Ramos (cell line): Measurements from ENCODE around the gene RBM17.
"Not testable (repeated sequence)": the region's sequence is repeated elsewhere in the genome, so short reads cannot be mapped to it uniquely, and the experiment has no call there.

Source experiments
- in situ Hi-C: fragments of 300-500 bp; cut with MboI; formaldehyde crosslinking; loops from one replicate; pipeline ENCODE4 v1.14.3; 2022; ENCODE audit warnings: low sequenced_read_pairs; ENCODE audit not compliant: unreplicated experiment

The RBM17 gene

DNA sequence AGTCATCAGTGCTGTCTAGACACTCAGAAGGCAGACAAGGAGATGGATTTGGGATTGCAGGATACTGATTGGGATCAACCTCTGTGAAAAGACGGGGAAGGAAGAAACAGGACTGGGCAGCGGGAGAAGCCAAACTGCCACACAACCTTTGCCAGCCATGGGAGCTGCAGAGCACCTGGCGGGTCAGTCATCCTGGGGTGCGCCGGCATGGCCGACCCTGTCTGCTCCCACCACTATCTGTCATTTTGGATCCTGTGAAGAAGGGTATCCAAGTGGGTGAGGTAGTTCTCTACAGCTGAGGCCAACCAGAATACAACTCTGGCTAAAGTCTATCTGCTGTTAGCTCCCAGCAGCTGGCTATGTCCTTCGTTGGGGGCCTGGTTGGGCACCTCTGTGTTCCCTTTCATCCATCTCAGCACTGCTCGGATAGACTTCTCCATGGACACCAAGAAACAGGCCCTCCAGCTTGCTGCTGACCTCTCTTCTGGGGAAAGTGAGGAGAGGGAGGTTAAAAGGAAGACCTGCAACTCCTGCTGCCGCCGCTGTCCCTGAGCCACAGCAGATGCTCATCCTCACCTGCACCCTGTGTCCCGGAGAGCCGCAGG lies 11.7 kb upstream of the RBM17 start:
- in situ Hi-C loops, result no loop called here

DNA sequence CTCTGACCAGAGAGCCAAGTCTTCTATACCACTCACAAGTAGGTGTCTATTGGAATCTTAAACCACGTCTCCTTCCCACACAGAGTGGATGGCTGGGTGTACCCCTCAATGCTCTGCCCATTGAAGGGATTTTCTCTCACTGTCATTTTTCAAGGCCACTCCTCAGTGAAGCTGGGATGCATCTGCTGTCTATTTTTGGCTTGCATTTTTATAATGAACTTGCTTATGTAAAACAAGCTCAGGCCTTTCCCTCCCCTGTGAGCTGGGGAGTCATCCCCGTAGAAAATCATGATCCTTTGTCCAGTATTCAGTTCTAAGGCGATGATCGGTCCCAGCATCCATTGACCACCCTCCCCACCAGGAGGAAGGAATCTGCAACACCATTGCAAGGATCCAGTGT lies 9.8 kb upstream of the RBM17 start:
- in situ Hi-C loops, result no loop called here

DNA sequence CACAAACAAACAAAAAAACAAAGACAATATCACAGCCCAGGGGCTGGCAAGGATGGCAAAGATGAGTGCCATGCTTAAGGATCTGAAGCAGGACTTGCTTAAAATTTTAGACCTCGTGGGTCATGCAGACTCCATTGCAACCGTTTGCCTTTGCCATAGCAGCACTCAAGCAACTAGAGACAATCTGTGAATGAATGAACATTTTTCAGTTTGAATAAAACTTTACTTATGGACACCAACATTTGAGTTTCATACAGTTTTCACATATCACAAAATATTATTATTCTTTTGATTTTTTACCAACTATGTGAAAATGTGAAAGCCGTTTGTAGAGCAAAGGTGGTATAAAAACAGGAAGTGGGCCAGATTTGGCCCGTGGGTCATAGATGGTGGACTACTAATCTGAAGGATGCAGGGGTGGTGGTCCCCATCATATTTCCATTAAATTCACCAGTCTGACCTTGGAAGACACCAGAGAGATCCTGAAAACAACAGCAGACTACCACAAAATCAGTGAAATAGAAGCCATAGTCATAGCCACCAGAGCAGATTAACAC lies 8.3 kb upstream of the RBM17 start:
- in situ Hi-C loops, result no loop called here

DNA sequence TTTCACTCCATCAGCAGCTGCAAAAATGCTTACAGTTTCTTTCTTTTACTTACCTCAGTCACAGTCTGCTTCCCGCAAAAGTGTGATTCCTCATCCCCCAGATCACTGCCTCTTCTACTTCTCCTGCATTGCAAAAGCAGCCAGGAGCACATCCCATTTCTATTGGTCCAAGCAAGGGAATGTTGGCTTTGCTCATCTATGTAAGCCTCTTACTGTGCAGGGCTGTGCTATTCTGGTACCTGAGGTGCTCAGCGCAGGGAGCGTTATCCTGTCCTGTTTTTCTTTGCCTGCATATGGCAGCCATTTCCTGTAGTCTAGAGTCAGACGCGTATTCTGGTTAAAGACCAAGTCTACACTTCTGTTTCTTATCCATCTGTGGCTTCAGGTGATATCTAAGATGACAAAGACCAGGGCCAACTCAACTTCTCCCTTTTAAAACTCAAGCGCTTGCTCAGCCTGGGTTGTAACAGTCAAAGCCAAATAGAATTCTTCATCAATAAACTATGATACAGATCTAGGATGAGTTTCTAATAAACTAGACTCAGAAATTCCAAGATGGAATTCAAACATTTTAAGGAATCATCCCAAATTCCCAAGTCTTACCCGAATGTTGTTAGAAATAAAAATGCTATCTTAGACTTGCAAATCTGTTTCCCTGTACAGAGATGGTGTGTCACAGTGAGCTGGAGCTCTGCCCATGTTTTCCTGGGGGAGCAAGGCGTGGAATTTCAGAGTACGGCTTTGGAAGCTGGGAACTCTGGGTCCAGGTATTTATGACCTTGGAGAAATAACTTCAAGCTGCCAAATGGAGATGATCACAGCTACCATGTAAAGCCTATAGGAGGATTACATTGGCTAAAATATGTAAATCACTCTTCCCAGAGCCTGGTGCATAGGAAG lies 6.1 kb upstream of the RBM17 start:
- in situ Hi-C loops, result no loop called here

DNA sequence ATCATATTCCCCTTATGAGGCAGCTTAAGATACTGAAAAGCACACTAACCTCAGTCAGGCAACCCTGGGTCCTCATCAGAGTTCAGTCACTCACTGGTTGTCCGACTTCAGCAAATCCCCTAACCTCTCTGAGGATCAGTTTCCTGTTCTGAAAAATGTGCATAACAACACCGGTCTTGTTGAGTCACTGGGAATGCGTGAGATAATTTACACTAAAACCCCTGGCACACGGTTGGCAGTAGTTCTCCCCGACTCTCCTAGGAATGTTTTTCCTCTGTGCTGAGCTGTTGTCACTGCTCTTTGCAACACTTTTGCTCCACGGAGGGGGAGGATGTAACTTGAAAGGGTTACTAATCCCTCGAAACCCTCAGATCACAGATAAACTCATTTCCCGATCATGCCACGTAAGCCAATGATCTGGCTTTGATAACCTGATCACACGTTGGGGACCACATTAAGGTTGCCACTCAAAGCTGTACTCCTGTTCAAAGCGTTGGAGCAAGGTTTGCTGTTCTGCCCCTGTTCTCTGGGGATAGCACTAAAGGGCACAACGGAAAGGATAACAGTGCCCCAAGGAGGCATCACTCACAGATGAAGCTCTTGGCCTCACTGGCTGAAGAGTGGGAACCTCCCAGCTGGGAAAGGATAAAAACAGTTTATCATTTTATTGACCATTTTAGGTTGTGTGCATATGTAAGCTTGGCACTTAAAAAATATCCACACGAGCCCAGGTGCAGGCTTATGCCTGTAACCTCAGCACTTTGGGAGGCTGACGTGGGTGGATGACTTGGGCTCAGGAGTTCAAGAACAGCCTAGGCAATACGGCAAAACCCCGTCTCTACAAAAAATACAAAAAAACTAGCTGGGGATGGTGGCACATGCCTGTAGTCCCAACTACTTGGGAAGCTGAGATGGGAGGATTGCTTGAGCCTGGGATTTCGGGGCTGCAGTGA lies 5.0 kb upstream of the RBM17 start:
- in situ Hi-C loops, result no loop called here

DNA sequence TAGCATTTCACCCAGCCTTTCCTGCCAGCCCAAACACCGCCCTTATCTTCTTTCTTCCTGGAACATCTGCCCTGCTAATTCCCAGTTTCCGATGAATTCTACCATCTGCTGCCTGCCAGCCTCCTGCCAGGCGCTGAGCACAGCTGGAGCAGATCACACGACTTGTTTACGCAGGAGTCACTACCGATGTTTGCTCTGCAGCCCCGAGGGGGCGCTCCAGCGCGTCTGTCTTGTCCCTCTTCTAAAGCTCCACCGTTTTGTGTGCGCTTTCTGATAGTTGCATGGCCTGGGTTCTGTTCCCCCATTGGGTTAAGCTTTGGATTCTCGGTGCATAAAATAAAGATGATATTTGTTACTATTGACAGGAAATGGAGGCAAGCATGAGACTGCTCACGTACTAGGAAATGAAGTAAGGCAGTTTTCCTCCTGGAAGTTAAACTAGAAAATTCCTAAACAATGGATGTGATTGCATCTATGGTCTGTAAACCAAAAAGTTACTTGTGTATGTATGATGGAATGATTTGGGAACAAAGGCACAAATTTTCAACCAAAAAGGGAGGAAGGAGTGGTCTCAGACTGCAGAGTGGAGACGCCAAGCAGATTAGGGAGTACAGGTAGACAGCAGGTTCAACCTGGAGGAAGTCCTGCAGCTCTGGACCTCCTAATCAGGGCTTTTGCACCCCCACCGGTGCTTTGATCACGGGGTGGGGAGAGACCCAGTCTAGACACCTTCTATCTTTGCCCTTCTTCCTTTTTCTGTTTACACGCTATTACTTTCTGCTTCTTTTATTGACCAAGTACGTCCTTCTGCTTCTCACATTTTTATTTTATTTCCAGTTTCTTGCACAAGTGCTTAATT lies 2.2 kb upstream of the RBM17 start:
- in situ Hi-C loops, result loop anchor here (5.0 kb wide), 1 partner anchor 74 kb away; no protein-coding TSS in a partner anchor

DNA sequence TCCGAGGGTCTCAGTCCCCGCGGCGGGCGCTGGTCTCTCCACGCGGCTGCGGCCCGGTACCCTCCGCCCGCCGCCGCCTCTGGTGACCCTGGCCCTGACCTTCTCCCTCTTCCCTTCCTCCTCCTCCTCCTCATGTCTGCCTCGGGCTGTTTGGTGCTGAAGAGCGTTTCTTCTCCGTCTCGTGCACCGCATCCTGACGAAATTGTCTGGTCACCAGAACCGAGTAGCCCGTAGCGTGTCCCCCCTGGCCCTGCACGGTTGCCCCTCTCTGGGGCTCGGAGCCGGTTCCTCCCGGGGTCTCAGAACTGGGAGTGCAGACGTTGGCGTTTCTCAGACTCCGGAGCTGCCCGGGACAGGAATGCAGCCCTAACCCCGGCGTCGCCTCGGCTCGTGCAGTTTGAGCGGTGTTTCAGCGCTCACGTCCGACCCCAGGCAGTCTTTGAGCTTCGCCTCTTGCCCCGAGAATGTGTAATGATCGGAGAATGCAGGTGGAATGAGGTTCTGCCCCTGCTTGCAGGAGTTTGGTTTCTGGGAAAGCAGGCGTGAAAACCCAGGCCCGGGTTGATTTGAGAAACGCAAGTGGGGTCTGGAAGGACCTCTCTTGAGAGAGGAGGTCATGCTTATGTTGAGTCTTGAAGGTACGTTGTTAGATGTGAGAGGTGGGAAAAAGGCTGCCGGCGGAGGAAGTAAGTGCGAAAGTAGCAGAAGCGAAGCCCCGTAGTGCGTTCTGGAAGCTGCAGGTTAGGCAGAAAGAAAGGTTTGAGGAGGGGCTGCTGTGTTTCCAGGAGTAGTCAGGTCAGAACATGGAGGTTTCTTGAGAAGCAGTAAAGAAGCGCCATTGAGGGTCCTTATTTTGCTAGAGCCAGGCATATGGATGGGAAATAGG lies 743 bp downstream of the RBM17 start:
- in situ Hi-C loops, result loop anchor here (5.0 kb wide), 1 partner anchor 77 kb away; no protein-coding TSS in a partner anchor

DNA sequence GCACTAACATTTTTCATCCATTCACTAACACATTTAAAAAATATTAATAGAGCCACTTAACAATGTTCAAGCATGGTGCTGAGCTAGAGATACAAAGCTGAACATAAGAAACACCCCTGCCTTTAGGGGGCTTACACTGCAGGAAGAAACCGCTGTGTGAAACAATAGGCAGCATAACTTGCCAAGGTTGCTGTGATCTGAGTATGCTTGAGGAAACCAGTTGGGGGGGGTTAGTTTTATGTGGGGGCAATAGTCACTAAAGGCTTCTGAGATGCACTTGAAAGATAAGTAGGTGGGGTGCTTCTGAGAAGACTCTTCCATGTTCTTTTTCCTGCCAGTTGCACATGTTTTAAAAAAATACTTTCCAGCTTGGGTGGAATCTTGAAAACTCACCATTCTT lies 2.8 kb downstream of the RBM17 start:
- in situ Hi-C loops, result no loop called here

DNA sequence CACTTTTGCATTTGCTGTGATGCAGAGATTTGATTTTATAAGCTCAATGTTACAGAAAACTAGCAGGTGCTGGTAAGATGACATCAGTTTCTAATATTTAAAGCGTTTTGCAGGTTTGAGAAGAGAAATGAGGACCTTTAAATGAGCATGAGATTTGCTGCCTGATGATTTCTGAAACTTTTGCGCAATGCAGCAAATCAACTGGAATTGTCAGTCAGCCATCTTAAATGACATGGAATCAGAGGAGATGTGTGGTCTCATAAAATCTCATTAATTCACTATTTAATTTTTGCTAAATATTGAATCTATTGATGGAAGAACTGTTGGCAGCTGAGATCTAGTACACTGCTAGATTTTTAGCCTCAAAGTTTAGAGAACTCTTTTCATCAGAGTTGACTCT lies 3.9 kb downstream of the RBM17 start:
- in situ Hi-C loops, result no loop called here

DNA sequence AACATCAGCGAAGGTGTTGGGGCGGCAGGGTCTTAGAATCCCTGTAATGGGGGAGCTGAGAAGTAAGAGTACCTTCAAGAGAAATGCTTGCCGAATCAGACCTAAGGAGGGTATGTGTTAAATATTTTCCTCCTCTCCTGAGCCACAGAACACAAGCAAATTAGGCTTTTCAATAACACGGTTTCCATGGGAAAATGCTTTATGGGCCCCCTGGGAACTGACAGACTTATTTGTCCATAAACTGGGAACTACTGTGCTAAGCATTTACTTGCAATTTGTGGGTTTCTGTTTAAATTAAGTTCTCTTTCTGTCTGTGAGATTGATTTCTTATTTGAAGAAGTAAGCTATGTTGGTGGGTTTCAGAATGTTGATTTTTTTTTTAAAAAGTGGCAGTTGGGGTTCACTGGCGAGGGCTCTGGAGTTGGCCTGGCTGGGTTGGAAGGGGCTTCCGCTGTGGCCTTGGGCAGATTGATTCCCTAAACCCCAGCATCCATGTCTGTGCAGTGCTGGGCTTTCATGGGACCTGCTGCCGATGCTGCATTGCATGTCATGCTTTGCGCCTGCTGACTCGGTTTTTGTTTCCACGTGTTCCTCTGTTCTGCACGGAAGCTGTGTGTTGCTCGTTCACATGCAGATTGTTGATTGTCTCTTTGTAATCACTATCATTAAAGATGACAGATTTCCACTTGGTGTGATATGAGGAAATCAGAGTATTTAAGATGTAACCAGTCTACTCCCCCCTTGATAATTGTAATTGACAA lies 7.2 kb downstream of the RBM17 start:
- in situ Hi-C loops, result no loop called here

DNA sequence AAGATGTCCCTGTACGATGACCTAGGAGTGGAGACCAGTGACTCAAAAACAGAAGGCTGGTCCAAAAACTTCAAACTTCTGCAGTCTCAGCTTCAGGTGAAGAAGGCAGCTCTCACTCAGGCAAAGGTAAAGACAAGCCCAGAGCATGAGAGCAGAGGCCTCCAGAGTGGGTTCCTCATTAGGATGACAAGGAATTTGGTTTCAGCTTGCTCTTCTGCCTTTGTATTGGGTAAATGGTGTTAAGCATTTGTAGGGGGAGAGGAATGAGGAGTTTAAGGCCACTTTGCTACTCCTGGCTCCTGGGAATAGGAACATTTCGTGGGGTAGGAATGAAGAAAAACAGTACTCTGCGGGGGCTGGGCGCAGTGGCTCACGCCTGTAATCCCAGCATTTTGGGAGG lies 8.2 kb downstream of the RBM17 start:
- in situ Hi-C loops, result no loop called here

DNA sequence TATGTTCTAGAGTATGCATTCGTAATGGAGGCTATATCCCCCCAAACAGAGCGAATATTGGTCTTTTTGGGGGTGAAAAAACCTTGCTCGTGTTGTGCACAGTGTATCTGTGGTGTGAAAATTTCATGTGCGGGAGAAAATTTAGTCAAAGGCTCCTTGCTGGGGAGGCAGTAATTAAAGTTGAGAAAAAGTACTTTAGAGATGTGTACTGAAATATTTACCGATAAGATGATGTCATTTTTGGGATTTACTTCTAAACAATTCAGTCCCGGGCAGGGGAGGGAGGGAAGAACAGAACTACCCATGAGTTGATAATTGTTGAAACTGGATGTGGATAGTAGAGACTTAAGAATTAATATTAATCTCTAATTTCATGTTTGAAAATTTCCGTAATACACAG lies 9.3 kb downstream of the RBM17 start:
- in situ Hi-C loops, result no loop called here

DNA sequence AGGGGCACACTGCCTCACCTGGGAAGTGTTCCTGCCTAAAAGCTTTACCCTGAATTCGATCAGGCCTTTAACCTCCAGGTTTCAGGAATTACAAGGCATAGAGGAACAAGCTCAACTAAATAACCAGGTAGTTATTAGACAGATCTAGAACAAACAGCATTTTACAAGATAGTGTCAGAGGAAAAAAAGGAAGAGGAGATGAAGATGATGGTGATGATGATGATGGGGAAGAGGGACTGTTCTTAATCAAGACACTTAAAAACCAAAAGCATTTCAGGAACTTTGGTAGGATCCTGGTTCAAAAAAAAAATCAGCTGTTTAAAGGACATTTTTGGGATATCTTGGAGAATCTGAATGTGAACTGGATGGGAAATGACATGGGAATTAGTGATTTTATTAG lies 11.5 kb downstream of the RBM17 start:
- in situ Hi-C loops, result no loop called here

DNA sequence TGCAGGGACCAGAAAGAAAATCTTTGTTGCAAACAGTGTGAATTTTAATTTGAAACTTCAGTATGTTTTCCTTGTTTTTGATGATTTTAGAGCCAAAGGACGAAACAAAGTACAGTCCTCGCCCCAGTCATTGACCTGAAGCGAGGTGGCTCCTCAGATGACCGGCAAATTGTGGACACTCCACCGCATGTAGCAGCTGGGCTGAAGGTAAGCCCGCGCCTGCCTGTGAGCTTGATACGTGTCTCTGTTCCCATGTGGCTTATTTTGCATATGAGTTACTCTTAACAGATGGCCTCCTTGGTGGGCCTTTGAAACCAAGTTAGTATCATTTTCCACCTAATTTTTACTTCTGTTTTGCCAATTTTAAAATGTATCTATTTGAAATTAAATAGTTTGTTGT lies 12.3 kb downstream of the RBM17 start:
- in situ Hi-C loops, result no loop called here

DNA sequence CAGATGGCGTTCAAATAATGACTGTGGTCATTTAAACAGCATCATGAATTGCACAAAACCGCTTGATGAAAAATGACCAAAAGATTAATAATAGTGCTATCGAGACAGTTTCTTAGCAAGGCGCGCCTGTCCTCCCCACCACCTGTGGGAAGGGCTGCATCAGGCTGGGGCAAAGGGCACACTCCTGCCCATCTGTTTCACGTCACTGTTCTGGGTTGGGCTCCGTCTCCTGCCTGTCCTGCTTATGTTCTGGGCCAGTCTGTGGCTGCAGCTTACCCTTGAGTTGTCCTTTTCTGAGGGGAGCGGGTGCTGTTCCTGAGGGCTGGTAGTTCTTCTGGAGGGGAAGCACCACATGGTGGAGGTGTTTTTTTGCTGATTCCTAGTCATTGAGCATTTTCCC lies 13.3 kb downstream of the RBM17 start:
- in situ Hi-C loops, result no loop called here

DNA sequence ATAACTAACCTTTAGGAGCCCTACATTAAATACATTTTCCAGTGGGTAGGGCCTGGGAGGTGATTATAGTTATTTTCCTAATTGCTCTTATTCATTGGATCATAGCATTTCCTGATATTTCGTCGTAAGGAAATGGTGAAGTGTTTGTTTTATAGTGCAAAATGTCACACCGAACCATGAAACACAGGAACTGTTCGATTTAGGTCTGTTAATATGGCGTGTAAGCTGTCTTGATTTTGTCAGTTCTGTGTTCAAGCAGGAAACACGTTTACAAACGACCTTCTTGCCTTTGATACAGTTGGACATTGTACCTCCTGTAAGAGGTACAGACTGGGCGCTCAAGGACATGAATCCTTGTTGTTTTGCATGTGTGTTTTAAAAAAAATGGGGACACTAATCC lies 14.8 kb downstream of the RBM17 start:
- in situ Hi-C loops, result no loop called here

DNA sequence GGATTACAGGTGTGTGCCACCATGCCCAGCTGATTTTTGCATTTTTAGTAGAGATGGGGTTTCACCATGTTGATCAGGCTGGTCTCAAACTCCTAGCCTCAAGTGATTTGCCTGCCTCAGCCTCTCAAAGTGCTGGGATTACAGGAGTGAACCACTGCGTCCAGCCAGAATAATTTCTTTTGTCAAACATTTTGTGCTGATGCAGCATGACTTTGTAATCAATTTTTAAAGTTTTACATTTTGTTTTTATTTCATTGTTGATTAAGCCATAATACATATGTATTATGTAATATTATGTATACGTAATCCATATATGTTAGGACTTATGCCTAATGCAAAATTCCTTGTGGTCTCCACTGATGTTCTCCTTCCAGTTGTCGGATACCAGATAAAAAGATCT lies 18.8 kb downstream of the RBM17 start:
- in situ Hi-C loops, result not testable (repeated sequence)

DNA sequence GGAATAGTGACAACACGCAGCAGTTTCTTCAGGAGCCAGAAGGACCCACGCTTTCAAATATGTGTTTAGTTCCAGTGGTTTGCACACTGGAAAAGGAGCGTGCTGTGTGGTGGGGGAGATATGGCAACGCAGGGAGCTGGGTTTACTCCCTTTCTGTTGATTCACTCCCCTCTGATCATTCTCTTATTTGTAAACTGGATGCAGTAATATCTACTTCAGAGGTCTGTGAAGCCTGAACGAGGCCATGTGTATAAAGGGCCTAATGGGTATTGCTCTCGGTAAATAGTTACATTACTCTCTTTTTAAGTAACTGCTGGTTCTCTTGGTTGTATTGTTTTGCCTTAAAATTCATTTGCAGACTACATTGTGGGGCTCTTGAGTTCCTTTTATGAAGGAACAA lies 19.2 kb downstream of the RBM17 start:
- in situ Hi-C loops, result no loop called here
